ENCODE data around the gene SYPL2. TPM values are rescaled to one million over a fixed set of nuclear protein-coding genes. Genes with fewer than 3 reads are reported as not detected.
"Not testable (repeated sequence)": the region's sequence is repeated elsewhere in the genome, so short reads cannot be mapped to it uniquely, and the experiment has no call there.

Gene SYPL2
- total RNA-seq, 2 experiments from 2014 or later = not detected

- H3K4me3 Mint-ChIP-seq; H3K4me1 Mint-ChIP-seq (ENCODE audit: low read depth); DNase-seq; H3K27ac Mint-ChIP-seq; H3K36me3 Mint-ChIP-seq (ENCODE audit: low read depth); H3K9me3 Mint-ChIP-seq (ENCODE audit: insufficient read depth); ATAC-seq: not testable (repeated sequence)
- ChIA-PET POLR2A (interaction anchor here (0.6 kb wide), 1 partner anchor 49 kb away, joined by 3 read pairs; no protein-coding TSS in a partner anchor), CTCF (interaction anchor here (1.5 to 2.7 kb wide), 2 partner anchors 21 to 59 kb away, joined by 4 to 9 read pairs; partner anchors contain the start of gene CYB561D1)
- H3K27me3 Mint-ChIP-seq (ENCODE audit: low read depth) = peaks cover 32% of the 10 kb centered on the region
Measured at GRCh38 chr1:109473284-109474057, 7.1 kb downstream of the SYPL2 start.

DNA sequence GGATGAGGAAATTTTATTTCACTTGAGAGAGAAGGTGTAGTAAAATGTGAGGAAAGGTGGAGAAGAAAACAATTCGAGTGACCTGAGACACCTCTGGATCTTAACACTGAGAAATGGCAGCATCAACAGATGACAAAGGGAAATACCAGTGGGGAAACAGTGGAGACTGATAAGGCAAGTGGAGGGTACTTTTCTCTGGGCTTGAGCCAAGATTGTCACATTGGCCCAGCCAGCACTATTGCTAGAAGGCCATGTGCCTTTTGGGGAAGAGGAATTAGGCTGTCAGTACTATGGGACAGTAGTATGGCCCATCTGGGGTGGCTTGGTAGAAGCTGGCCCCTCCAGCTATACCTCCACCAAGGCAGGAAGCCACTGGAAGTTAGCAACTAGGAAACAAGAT lies 8.4 kb downstream of the SYPL2 start:
- Mint-ChIP-seq H3K36me3 (ENCODE audit: low read depth) (no peaks in the 10 kb centered on the region), H3K9me3 (ENCODE audit: insufficient read depth) (no peaks in the 10 kb centered on the region), H3K4me3 (no peak overlapping the region), H3K4me1 (ENCODE audit: low read depth) (peaks cover 10% of the 10 kb centered on the region), H3K27me3 (ENCODE audit: low read depth) (peaks cover 30% of the 10 kb centered on the region), H3K27ac (no peak overlapping the region)
- no peak for DNase-seq
- ATAC-seq = no peak
- CTCF ChIA-PET = interaction anchor here (1.5 to 2.2 kb wide), 2 partner anchors 16 to 19 kb away, joined by 4 to 7 read pairs; partner anchors contain the start of gene CYB561D1
- POLR2A ChIA-PET = no interaction called here

DNA sequence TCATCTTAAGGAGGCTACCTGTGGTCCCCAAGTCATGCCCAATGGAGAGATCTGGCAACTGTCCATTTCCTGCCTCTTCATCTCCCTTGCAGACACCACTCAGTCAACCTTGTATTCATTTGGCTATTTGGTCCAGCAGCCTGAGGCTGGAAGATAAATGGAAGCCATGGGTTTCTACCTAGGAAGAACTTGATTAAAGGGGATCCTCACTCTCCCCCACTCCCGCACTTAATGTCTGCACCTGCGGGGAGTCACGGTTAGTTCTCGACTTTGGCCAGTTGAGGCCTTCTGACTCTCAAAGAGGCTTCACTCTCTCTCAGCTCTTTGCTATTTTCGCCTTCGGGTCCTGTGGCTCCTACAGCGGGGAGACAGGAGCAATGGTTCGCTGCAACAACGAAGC lies 8.9 kb downstream of the SYPL2 start:
- no peak overlapping the region for H3K4me3 Mint-ChIP-seq
- ATAC-seq (no peak), DNase-seq (no peak)
- ChIA-PET POLR2A (interaction anchor here (0.6 kb wide), 1 partner anchor 45 kb away, joined by 5 read pairs; no protein-coding TSS in a partner anchor), CTCF (interaction anchor here (1.4 to 2.2 kb wide), 2 partner anchors 15 to 19 kb away, joined by 4 to 7 read pairs; partner anchors contain the start of gene CYB561D1)
- no peaks in the 10 kb centered on the region for H3K36me3 Mint-ChIP-seq (ENCODE audit: low read depth)
- no peak overlapping the region for H3K27ac Mint-ChIP-seq
- H3K9me3 Mint-ChIP-seq (ENCODE audit: insufficient read depth) = no peaks in the 10 kb centered on the region
- H3K4me1 Mint-ChIP-seq (ENCODE audit: low read depth) = peaks cover 10% of the 10 kb centered on the region
- H3K27me3 Mint-ChIP-seq (ENCODE audit: low read depth) = peaks cover 26% of the 10 kb centered on the region

DNA sequence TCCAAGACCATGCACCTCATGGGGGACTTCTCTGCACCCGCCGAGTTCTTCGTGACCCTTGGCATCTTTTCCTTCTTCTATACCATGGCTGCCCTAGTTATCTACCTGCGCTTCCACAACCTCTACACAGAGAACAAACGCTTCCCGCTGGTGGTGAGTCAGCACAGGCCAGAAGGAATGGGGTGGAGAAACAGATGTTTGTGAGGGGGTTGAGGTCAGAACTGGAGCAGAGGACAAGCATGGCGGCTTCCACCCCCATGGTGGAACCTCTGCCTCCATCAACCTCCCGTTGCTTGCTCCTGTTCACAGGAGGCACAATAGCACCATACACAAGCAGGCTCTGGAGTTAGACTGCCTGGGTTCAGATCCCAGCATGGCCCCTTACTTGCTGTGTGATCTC lies 10.5 kb downstream of the SYPL2 start:
- ATAC-seq (no peak), DNase-seq (no peak)

GRCh38 chr1:109477821-109478220 lies 11.5 kb downstream of the SYPL2 start:
- no peak for ATAC-seq

More for the DNA sequence above, 10.5 kb downstream of the SYPL2 start:
- ChIA-PET CTCF (interaction anchor here (2.2 kb wide), 1 partner anchor 14 kb away, joined by 7 read pairs; no protein-coding TSS in a partner anchor), POLR2A (no interaction called here)
- H3K9me3 Mint-ChIP-seq (ENCODE audit: insufficient read depth) = no peaks in the 10 kb centered on the region
- H3K27ac Mint-ChIP-seq = no peak overlapping the region
- H3K27me3 Mint-ChIP-seq (ENCODE audit: low read depth) = peaks cover 23% of the 10 kb centered on the region
- no peak overlapping the region for H3K4me3 Mint-ChIP-seq
- peaks cover 10% of the 10 kb centered on the region for H3K4me1 Mint-ChIP-seq (ENCODE audit: low read depth)
- no peaks in the 10 kb centered on the region for H3K36me3 Mint-ChIP-seq (ENCODE audit: low read depth)

DNA sequence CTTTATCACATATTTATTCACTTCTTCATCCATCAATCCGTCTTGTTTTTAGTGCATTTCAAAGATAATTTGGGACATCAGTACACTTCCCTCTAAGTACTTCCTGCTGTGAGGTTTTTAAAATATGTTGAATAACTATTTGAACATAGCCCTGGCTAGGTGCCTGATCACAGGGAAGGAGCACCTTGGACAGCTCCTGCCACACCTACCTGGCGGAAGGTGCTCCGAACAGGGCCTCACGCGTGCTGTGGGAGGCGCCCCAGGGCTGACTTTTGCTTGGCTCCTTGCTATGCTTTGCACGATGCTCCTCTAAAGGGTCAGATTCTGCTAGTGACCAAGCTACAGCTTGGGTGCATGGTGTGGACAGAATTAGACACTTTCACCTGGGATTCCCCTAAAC lies 12.5 kb downstream of the SYPL2 start:
- Mint-ChIP-seq H3K27ac (no peak overlapping the region), H3K27me3 (ENCODE audit: low read depth) (peaks cover 22% of the 10 kb centered on the region), H3K4me3 (no peak overlapping the region), H3K4me1 (ENCODE audit: low read depth) (peaks cover 21% of the 10 kb centered on the region), H3K9me3 (ENCODE audit: insufficient read depth) (no peaks in the 10 kb centered on the region), H3K36me3 (ENCODE audit: low read depth) (no peaks in the 10 kb centered on the region)
- POLR2A ChIA-PET = interaction anchor here (0.6 to 1.1 kb wide), 3 partner anchors 45 to 70 kb away, joined by 3 read pairs; partner anchors contain the start of gene GNAI3
- DNase-seq = peak; percentile 75
- CTCF ChIA-PET = interaction anchor here (0.9 to 1.3 kb wide), 7 partner anchors 11 to 80 kb away, joined by 3 to 5 read pairs (median 3); partner anchors contain the start of gene PSMA5
- ATAC-seq = peak; percentile 40

More at GRCh38 chr1:109477821-109478220, 11.5 kb downstream of the SYPL2 start:
- DNase-seq = peak; percentile 23
- Mint-ChIP-seq H3K36me3 (ENCODE audit: low read depth) (no peaks in the 10 kb centered on the region), H3K4me1 (ENCODE audit: low read depth) (peaks cover 13% of the 10 kb centered on the region), H3K9me3 (ENCODE audit: insufficient read depth) (no peaks in the 10 kb centered on the region), H3K27ac (no peak overlapping the region), H3K27me3 (ENCODE audit: low read depth) (peaks cover 26% of the 10 kb centered on the region), H3K4me3 (no peak overlapping the region)
- ChIA-PET CTCF (interaction anchor here (1.2 kb wide), 1 partner anchor 55 kb away, joined by 3 read pairs; no protein-coding TSS in a partner anchor), POLR2A (no interaction called here)

- Mint-ChIP-seq H3K36me3 (ENCODE audit: low read depth) (no peaks in the 10 kb centered on the region), H3K4me3 (no peak overlapping the region), H3K9me3 (ENCODE audit: insufficient read depth) (no peaks in the 10 kb centered on the region), H3K4me1 (ENCODE audit: low read depth) (peaks cover 24% of the 10 kb centered on the region), H3K27me3 (ENCODE audit: low read depth) (peaks cover 22% of the 10 kb centered on the region), H3K27ac (no peak overlapping the region)
- ChIA-PET CTCF (interaction anchor here (0.9 to 1.3 kb wide), 5 partner anchors 11 to 81 kb away, joined by 3 to 5 read pairs (median 3); partner anchors contain the start of gene PSMA5), POLR2A (interaction anchor here (0.6 to 1.1 kb wide), 3 partner anchors 45 to 70 kb away, joined by 3 read pairs; partner anchors contain the start of gene GNAI3)
- DNase-seq (peak; percentile 16), ATAC-seq (no peak)
Measured at GRCh38 chr1:109479311-109479710, 13.0 kb downstream of the SYPL2 start.

DNA sequence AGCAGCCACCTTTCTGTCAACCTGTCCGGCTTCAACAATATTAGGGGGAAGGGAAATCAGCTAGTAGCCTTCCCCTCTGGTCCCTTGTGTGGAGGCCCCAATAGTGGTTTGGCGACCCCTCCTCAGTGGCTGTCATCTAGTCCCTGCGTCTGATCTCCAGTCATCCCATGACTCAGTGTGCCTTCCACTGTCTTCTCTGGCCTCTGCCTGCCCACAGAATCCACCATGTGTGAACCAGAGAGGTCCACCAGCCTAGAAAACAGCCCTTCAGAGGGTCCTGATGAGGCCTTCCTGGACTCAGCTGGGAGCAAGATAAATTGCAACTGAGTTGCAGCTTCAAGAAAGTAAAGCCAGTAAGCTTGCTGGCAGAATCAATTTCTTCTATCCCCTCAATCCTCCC lies 13.6 kb downstream of the SYPL2 start:
- Mint-ChIP-seq H3K4me1 (ENCODE audit: low read depth) (peaks cover 29% of the 10 kb centered on the region), H3K27ac (no peak overlapping the region), H3K4me3 (no peak overlapping the region), H3K36me3 (ENCODE audit: low read depth) (no peaks in the 10 kb centered on the region), H3K9me3 (ENCODE audit: insufficient read depth) (no peaks in the 10 kb centered on the region), H3K27me3 (ENCODE audit: low read depth) (peaks cover 21% of the 10 kb centered on the region)
- CTCF ChIA-PET = interaction anchor here (0.9 to 1.3 kb wide), 2 partner anchors 10 to 53 kb away, joined by 3 to 5 read pairs; no protein-coding TSS in a partner anchor
- DNase-seq = no peak
- POLR2A ChIA-PET = interaction anchor here (1.1 kb wide), 1 partner anchor 44 kb away, joined by 3 read pairs; no protein-coding TSS in a partner anchor
- no peak for ATAC-seq

GRCh38 chr1:109481646-109482045 lies 15.3 kb downstream of the SYPL2 start:
- no peaks in the 10 kb centered on the region for H3K36me3 Mint-ChIP-seq (ENCODE audit: low read depth)
- no peaks in the 10 kb centered on the region for H3K9me3 Mint-ChIP-seq (ENCODE audit: insufficient read depth)
- peaks cover 45% of the 10 kb centered on the region for H3K4me1 Mint-ChIP-seq (ENCODE audit: low read depth)
- peaks cover 12% of the 10 kb centered on the region for H3K27me3 Mint-ChIP-seq (ENCODE audit: low read depth)
- POLR2A ChIA-PET = interaction anchor here (3.3 kb wide), 1 partner anchor 56 kb away, joined by 27 read pairs; the partner anchor contains the start of gene PSMA5
- no peak overlapping the region for H3K4me3 Mint-ChIP-seq
- ATAC-seq (no peak), DNase-seq (no peak)
- CTCF ChIA-PET = interaction anchor here (1.0 to 26.6 kb wide), 4 partner anchors 11 to 51 kb away, joined by 3 to 480 read pairs (median 59); partner anchors contain the start of genes AMIGO1 and CYB561D1
- no peak overlapping the region for H3K27ac Mint-ChIP-seq

GRCh38 chr1:109482242-109482641 lies 15.9 kb downstream of the SYPL2 start:
- POLR2A ChIA-PET = interaction anchor here (3.3 kb wide), 1 partner anchor 57 kb away, joined by 27 read pairs; the partner anchor contains the start of gene PSMA5
- CTCF ChIA-PET = interaction anchor here (0.7 to 26.6 kb wide), 5 partner anchors 11 to 83 kb away, joined by 5 to 480 read pairs (median 44); partner anchors contain the start of genes AMIGO1, CYB561D1 and PSMA5
- H3K36me3 Mint-ChIP-seq (ENCODE audit: low read depth) = no peaks in the 10 kb centered on the region
- ATAC-seq (no peak), DNase-seq (no peak)
- H3K27ac Mint-ChIP-seq = no peak overlapping the region
- peak overlapping the region; percentile 12 for H3K4me3 Mint-ChIP-seq
- H3K4me1 Mint-ChIP-seq (ENCODE audit: low read depth) = peaks cover 49% of the 10 kb centered on the region
- H3K27me3 Mint-ChIP-seq (ENCODE audit: low read depth) = peaks cover 12% of the 10 kb centered on the region
- no peaks in the 10 kb centered on the region for H3K9me3 Mint-ChIP-seq (ENCODE audit: insufficient read depth)

Data from activated CD8-positive, alpha-beta T cell treated with anti-CD3 and anti-CD28 coated beads, Interleukin-2, amount 10 ng/mL, durations not matched to agents 7 days and 5 days (primary cell).